ENCODE measurements around the gene HIPK4. TPM values are rescaled to one million over a fixed set of nuclear protein-coding genes. Genes with fewer than 3 reads are reported as not detected.

The HIPK4 gene
- total RNA-seq, 1 experiment from 2014 or later, result 0.74 TPM

- ChIA-PET CTCF (interaction anchor here (0.7 to 2.1 kb wide), 19 partner anchors 8 to 226 kb away, joined by 3 to 21 read pairs (median 5); partner anchors contain the start of gene BLVRB), RAD21 (ENCODE audit: low non-redundant PET in 1 of 2, low total read pairs in 2 of 2, uncharacterized antibody in 2 of 2, unreplicated experiment in 2 of 2) (interaction anchor here (0.6 to 1.4 kb wide), 5 partner anchors 10 to 110 kb away, joined by 3 to 5 read pairs (median 3); no protein-coding TSS in a partner anchor), POLR2A (interaction anchor here (0.7 to 2.4 kb wide), 10 partner anchors 10 to 996 kb away, joined by 3 to 14 read pairs (median 4); partner anchors contain the start of genes BLVRB, LTBP4 and SERTAD3)
- BruUV-seq (replicated peaks), result no TSS peak
- Histone ChIP-seq H3K9ac (ENCODE audit: low read length) (peak overlapping the region; percentile 90), H3K27ac (ENCODE audit: low read depth, low read length) (peak overlapping the region; percentile 99), H3K79me2 (ENCODE audit: insufficient read depth, low read length) (peaks cover 35% of the 10 kb centered on the region), H2AFZ (ENCODE audit: low read depth, low read length, poor library complexity, severe bottlenecking) (no peak overlapping the region), H3K9me3 (ENCODE audit: control insufficient read depth in 1 of 2, insufficient read depth in 1 of 2, low read depth in 1 of 2, low read length in 2 of 2) (no peaks in the 10 kb centered on the region), H3K4me3 (replicated peaks in 1 of 2; ENCODE audit: low read depth in 1 of 2, low read length in 2 of 2) (peak overlapping the region; percentile 53 to 60), H3K4me2 (ENCODE audit: low read length) (peak overlapping the region; percentile 96), H3K9me2 (ENCODE audit: insufficient read depth) (no peaks in the 10 kb centered on the region), H3K4me1 (ENCODE audit: control insufficient read depth in 1 of 2, insufficient read depth in 2 of 2, low read length in 2 of 2) (peaks cover 43 to 85% of the 10 kb centered on the region in 2 experiments), H3K27me3 (ENCODE audit: insufficient read depth, low read length) (no peaks in the 10 kb centered on the region), H3K36me3 (ENCODE audit: control insufficient read depth in 1 of 2, insufficient read depth in 2 of 2, low read length in 2 of 2) (peaks cover 5 to 13% of the 10 kb centered on the region in 2 experiments; a peak in 2 of 4 replicates), H4K20me1 (ENCODE audit: insufficient read depth) (no peaks in the 10 kb centered on the region)
- intact Hi-C loops (cut with micrococcal nuclease), result loop anchor here (5.0 kb wide), 1 partner anchor 182 kb away; the partner anchor contains the start of gene LTBP4
- DNase-seq (ENCODE audit: low read depth, low spot score), result no peak
- TF ChIP-seq POLR2A (IDR thresholded peaks at IDR 0.05; ENCODE audit: borderline replicate concordance, extremely low read depth, insufficient read depth, insufficient read length) (no peak), CTCF (IDR thresholded peaks at IDR 0.05 in 2 of 3, conservative IDR thresholded peaks at IDR 0.05 in 1 of 3; ENCODE audit: borderline replicate concordance in 1 of 3, insufficient read depth in 1 of 3, low read depth in 2 of 3, low read length in 2 of 3) (no peak), EGR1 (IDR thresholded peaks at IDR 0.05; ENCODE audit: low read depth) (no peak)
- ATAC-seq, result no peak
Observed at GRCh38 chr19:40420451-40420765, 30.4 kb upstream of the HIPK4 start.

GRCh38 chr19:40419780-40420179, 29.8 kb upstream of the HIPK4 start:
- Histone ChIP-seq H4K20me1 (ENCODE audit: insufficient read depth) (no peaks in the 10 kb centered on the region), H3K4me1 (ENCODE audit: control insufficient read depth in 1 of 2, insufficient read depth in 2 of 2, low read length in 2 of 2) (peaks cover 48 to 91% of the 10 kb centered on the region in 2 experiments), H3K4me2 (ENCODE audit: low read length) (no peak overlapping the region), H3K27me3 (ENCODE audit: insufficient read depth, low read length) (no peaks in the 10 kb centered on the region), H2AFZ (ENCODE audit: low read depth, low read length, poor library complexity, severe bottlenecking) (no peak overlapping the region), H3K36me3 (ENCODE audit: control insufficient read depth in 1 of 2, insufficient read depth in 2 of 2, low read length in 2 of 2) (peaks cover 5 to 13% of the 10 kb centered on the region in 2 experiments; a peak in 2 of 4 replicates), H3K79me2 (ENCODE audit: insufficient read depth, low read length) (peaks cover 30% of the 10 kb centered on the region), H3K4me3 (replicated peaks in 1 of 2; ENCODE audit: low read depth in 1 of 2, low read length in 2 of 2) (no peak overlapping the region), H3K9ac (ENCODE audit: low read length) (no peak overlapping the region), H3K27ac (ENCODE audit: low read depth, low read length) (peak overlapping the region; percentile 48; the same call in 1 of the 2 replicates), H3K9me2 (ENCODE audit: insufficient read depth) (no peaks in the 10 kb centered on the region), H3K9me3 (ENCODE audit: control insufficient read depth in 1 of 2, insufficient read depth in 1 of 2, low read depth in 1 of 2, low read length in 2 of 2) (no peaks in the 10 kb centered on the region)
- RAD21 ChIA-PET (ENCODE audit: low non-redundant PET in 1 of 2, low total read pairs in 2 of 2, uncharacterized antibody in 2 of 2, unreplicated experiment in 2 of 2), result no interaction called here
- CTCF ChIA-PET, result interaction anchor here (0.7 to 2.1 kb wide), 10 partner anchors 14 to 215 kb away, joined by 3 to 21 read pairs (median 7); partner anchors contain the start of gene BLVRB
- POLR2A ChIA-PET, result interaction anchor here (0.6 to 2.4 kb wide), 3 partner anchors 9 to 193 kb away, joined by 3 to 14 read pairs (median 3); no protein-coding TSS in a partner anchor
- BruUV-seq (replicated peaks), result no TSS peak
- ATAC-seq (no peak), DNase-seq (ENCODE audit: low read depth, low spot score) (no peak)
- intact Hi-C loops (cut with micrococcal nuclease), result loop anchor here (5.0 kb wide), 1 partner anchor 183 kb away; the partner anchor contains the start of gene LTBP4
- TF ChIP-seq CTCF (IDR thresholded peaks at IDR 0.05 in 2 of 3, conservative IDR thresholded peaks at IDR 0.05 in 1 of 3; ENCODE audit: borderline replicate concordance in 1 of 3, insufficient read depth in 1 of 3, low read depth in 2 of 3, low read length in 2 of 3), result no peak
- no peak for TF ChIP-seq EZH2 (IDR thresholded peaks at IDR 0.05)
- no peak for TF ChIP-seq JUND (IDR thresholded peaks at IDR 0.05)
- TF ChIP-seq ZFX (IDR thresholded peaks at IDR 0.05), result no peak
- TF ChIP-seq SP1 (IDR thresholded peaks at IDR 0.05; ENCODE audit: low read depth), result no peak
- no peak for TF ChIP-seq EZH2phosphoT487 (IDR thresholded peaks at IDR 0.05; ENCODE audit: borderline replicate concordance)
- no peak for TF ChIP-seq FOSL1 (IDR thresholded peaks at IDR 0.05; ENCODE audit: low read depth)
- TF ChIP-seq CBX3 (IDR thresholded peaks at IDR 0.05; ENCODE audit: low read depth), result no peak
- no peak for TF ChIP-seq ZBTB33 (IDR thresholded peaks at IDR 0.05; ENCODE audit: extremely low read depth, insufficient replicate concordance, low read length)
- no peak for TF ChIP-seq POLR2A (IDR thresholded peaks at IDR 0.05; ENCODE audit: borderline replicate concordance, extremely low read depth, insufficient read depth, insufficient read length)
- TF ChIP-seq TCF7L2 (IDR thresholded peaks at IDR 0.05; ENCODE audit: borderline replicate concordance, extremely low read depth, insufficient read depth, insufficient read length), result no peak
- TF ChIP-seq SRF (IDR thresholded peaks at IDR 0.05; ENCODE audit: low read depth), result no peak

Data from HCT116 (cell line).